ENCODE measurements around the gene LRP1B. TPM values are rescaled to one million over a fixed set of nuclear protein-coding genes. Genes with fewer than 3 reads are reported as not detected.
A peak's percentile ranks its signal among the peaks of the same experiment; 100 is the strongest.

Gene LRP1B
- total and polyA plus RNA-seq, 7 experiments from 2014 or later = 0.10 TPM; not detected in 6

DNA sequence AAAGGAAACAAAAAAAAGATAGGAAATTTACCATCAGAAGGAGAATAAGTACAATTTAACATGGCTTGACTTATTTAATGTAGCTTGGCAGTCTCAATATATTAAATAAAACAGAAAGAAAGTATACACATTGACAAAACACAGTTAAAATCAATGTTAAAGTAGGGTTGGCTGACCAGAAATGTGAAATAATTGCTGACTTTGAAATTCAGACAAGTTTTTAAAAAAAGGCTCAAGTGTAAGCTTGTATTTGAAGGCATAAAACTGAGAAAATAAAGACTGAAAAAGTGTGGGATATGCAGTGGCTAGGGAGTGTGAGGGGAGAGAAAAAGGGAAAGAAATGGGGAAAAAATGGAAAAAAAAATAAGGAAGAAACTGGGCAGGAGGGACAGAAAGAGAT is 665.8 kb downstream of the LRP1B start:
- Histone ChIP-seq H3K27ac (ENCODE audit: low read depth, low read length) (no peak overlapping the region), H3K4me3 (ENCODE audit: low read length) (no peak overlapping the region), H3K27me3 (ENCODE audit: control insufficient read depth in 2 of 2, insufficient read depth in 2 of 2, low read length in 2 of 2) (no peaks in the 10 kb centered on the region), H3K4me1 (ENCODE audit: control insufficient read depth in 2 of 2, insufficient read depth in 2 of 2, low read length in 2 of 2) (no peaks in the 10 kb centered on the region), H3K36me3 (ENCODE audit: control insufficient read depth in 2 of 3, insufficient read depth in 3 of 3, low read length in 3 of 3) (no peaks in the 10 kb centered on the region), H3K9me3 (ENCODE audit: control insufficient read depth in 2 of 3, low read length in 3 of 3) (no peaks in the 10 kb centered on the region)
- ATAC-seq (no peak), DNase-seq (no peak)
- H3K4me1 Mint-ChIP-seq = no peaks in the 10 kb centered on the region
- intact Hi-C loops (cut with micrococcal nuclease) = no loop called here
- no peaks in the 10 kb centered on the region for H3K36me3 Mint-ChIP-seq
- no peak overlapping the region for H3K27ac Mint-ChIP-seq
- H3K9me3 Mint-ChIP-seq = peaks cover 0 to 11% (median 0%) of the 10 kb centered on the region in 11 donors
- H3K27me3 Mint-ChIP-seq = no peaks in the 10 kb centered on the region
- H3K4me3 Mint-ChIP-seq = no peak overlapping the region
- CTCF ChIA-PET = no interaction called here
- POLR2A ChIA-PET = no interaction called here

DNA sequence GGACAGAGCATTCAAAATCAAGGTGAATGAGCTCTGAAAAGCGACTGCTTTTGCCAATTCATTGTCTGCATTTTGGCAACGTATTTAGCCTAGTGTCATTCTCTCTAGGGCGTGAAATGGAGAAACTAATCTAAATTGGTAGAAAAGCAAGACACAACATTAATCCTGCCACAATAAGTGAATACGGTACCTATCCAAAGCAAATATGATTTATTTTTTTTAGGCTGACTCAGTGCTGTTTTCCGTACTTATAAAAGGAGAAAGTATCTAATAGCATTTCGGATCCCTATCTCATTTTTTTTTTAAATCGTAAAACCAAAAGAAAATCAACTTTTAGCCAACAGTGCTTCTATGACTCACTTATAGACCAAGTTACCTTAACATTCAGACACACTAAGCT is 672.5 kb downstream of the LRP1B start:
- intact Hi-C loops (cut with micrococcal nuclease) = no loop called here
- Histone ChIP-seq H3K9me3 (ENCODE audit: control insufficient read depth in 2 of 3, low read length in 3 of 3) (no peaks in the 10 kb centered on the region), H3K4me1 (ENCODE audit: control insufficient read depth in 2 of 2, insufficient read depth in 2 of 2, low read length in 2 of 2) (no peaks in the 10 kb centered on the region), H3K27ac (ENCODE audit: low read depth, low read length) (no peak overlapping the region), H3K36me3 (ENCODE audit: control insufficient read depth in 2 of 3, insufficient read depth in 3 of 3, low read length in 3 of 3) (no peaks in the 10 kb centered on the region), H3K27me3 (ENCODE audit: control insufficient read depth in 2 of 2, insufficient read depth in 2 of 2, low read length in 2 of 2) (no peaks in the 10 kb centered on the region), H3K4me3 (ENCODE audit: low read length) (no peak overlapping the region)
- DNase-seq (no peak), ATAC-seq (no peak)
- ChIA-PET POLR2A (no interaction called here), CTCF (no interaction called here)
- peaks cover 0 to 20% (median 2%) of the 10 kb centered on the region in 11 donors for H3K9me3 Mint-ChIP-seq
- H3K4me3 Mint-ChIP-seq = no peak overlapping the region
- H3K36me3 Mint-ChIP-seq = no peaks in the 10 kb centered on the region
- H3K27me3 Mint-ChIP-seq = no peaks in the 10 kb centered on the region
- no peak overlapping the region for H3K27ac Mint-ChIP-seq
- no peaks in the 10 kb centered on the region for H3K4me1 Mint-ChIP-seq

DNA sequence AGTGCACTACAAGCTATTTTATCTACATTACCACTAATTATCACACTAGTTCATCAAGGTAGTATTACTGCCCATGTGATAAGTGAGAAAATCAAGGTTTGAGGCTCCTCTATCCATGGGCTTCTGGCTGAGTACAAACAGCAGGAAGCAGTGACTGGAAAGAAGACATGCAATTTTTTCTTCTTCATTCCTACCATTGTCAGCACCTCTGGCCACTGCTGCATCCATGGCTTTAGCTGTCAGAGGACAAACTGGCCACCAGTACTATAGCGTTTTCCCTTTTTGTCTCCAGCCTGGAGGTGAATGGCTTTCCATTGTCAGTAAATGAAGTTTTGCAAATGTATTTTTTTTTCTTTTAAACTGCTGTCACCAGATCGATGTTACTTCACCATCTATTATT is 674.9 kb downstream of the LRP1B start:
- H3K4me1 Mint-ChIP-seq = no peaks in the 10 kb centered on the region
- no peak overlapping the region for H3K27ac ChIP-seq (ENCODE audit: low read depth, low read length)
- ChIA-PET POLR2A (no interaction called here), CTCF (no interaction called here)
- H3K27ac Mint-ChIP-seq = no peak overlapping the region
- ATAC-seq (no peak), DNase-seq (no peak)
- no peaks in the 10 kb centered on the region for H3K36me3 ChIP-seq (ENCODE audit: control insufficient read depth in 2 of 3, insufficient read depth in 3 of 3, low read length in 3 of 3)
- no peak overlapping the region for H3K4me3 Mint-ChIP-seq
- no peaks in the 10 kb centered on the region for H3K27me3 ChIP-seq (ENCODE audit: control insufficient read depth in 2 of 2, insufficient read depth in 2 of 2, low read length in 2 of 2)
- intact Hi-C loops (cut with micrococcal nuclease) = no loop called here
- peaks cover 0 to 19% (median 3%) of the 10 kb centered on the region in 11 donors for H3K9me3 Mint-ChIP-seq
- no peaks in the 10 kb centered on the region for H3K4me1 ChIP-seq (ENCODE audit: control insufficient read depth in 2 of 2, insufficient read depth in 2 of 2, low read length in 2 of 2)
- H3K4me3 ChIP-seq (ENCODE audit: low read length) = no peak overlapping the region
- H3K9me3 ChIP-seq (ENCODE audit: control insufficient read depth in 2 of 3, low read length in 3 of 3) = no peaks in the 10 kb centered on the region
- H3K36me3 Mint-ChIP-seq = no peaks in the 10 kb centered on the region
- no peaks in the 10 kb centered on the region for H3K27me3 Mint-ChIP-seq

GRCh38 chr2:141455211-141455826 is 675.5 kb downstream of the LRP1B start:
- no peak for DNase-seq
- Mint-ChIP-seq H3K27ac (no peak overlapping the region), H3K27me3 (no peaks in the 10 kb centered on the region), H3K36me3 (no peaks in the 10 kb centered on the region), H3K4me1 (no peaks in the 10 kb centered on the region), H3K9me3 (peaks cover 0 to 19% (median 2%) of the 10 kb centered on the region in 11 donors), H3K4me3 (no peak overlapping the region)
- ChIA-PET POLR2A (no interaction called here), CTCF (no interaction called here)
- H3K36me3 ChIP-seq (ENCODE audit: control insufficient read depth in 2 of 3, insufficient read depth in 3 of 3, low read length in 3 of 3) = no peaks in the 10 kb centered on the region
- H3K27me3 ChIP-seq (ENCODE audit: control insufficient read depth in 2 of 2, insufficient read depth in 2 of 2, low read length in 2 of 2) = no peaks in the 10 kb centered on the region
- no peak overlapping the region for H3K27ac ChIP-seq (ENCODE audit: low read depth, low read length)
- intact Hi-C loops (cut with micrococcal nuclease) = no loop called here
- no peaks in the 10 kb centered on the region for H3K4me1 ChIP-seq (ENCODE audit: control insufficient read depth in 2 of 2, insufficient read depth in 2 of 2, low read length in 2 of 2)
- no peaks in the 10 kb centered on the region for H3K9me3 ChIP-seq (ENCODE audit: control insufficient read depth in 2 of 3, low read length in 3 of 3)
- H3K4me3 ChIP-seq (ENCODE audit: low read length) = no peak overlapping the region
- ATAC-seq = no peak

DNA sequence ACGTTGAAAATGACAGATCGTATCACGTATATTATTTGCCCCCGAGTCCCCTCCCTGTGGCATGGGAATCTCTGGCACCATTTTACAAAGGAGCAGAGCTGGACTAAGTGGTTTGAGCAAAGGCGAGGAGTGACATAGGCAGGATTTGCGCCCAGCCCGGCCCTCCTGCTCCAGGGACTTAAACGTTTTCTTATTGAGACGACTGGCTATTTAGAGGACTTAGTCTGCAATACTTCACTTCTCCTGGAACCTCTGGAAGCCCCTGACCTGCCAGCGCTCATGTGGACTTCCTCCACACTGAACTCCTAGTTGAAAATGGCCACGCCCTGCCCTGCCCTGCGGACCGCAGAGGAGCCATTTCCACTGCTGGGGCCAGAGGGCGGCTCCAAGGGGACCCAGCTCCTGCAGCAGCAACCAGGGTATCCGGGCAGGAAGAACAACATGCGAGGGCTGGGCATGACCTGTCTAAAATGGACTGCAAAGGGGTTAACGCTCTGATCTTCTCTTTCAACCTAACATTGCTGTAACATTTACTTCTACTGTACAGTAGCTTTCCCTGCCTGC is 690.7 kb downstream of the LRP1B start:
- no peaks in the 10 kb centered on the region for H3K36me3 Mint-ChIP-seq
- no peaks in the 10 kb centered on the region for H3K36me3 ChIP-seq (ENCODE audit: control insufficient read depth in 2 of 3, insufficient read depth in 3 of 3, low read length in 3 of 3)
- DNase-seq (no peak), ATAC-seq (peak; percentile 12)
- peaks cover 0 to 17% (median 5%) of the 10 kb centered on the region in 11 donors for H3K9me3 Mint-ChIP-seq
- no peak overlapping the region for H3K4me3 Mint-ChIP-seq
- H3K27me3 ChIP-seq (ENCODE audit: control insufficient read depth in 2 of 2, insufficient read depth in 2 of 2, low read length in 2 of 2) = no peaks in the 10 kb centered on the region
- H3K27ac ChIP-seq (ENCODE audit: low read depth, low read length) = no peak overlapping the region
- H3K4me1 ChIP-seq (ENCODE audit: control insufficient read depth in 2 of 2, insufficient read depth in 2 of 2, low read length in 2 of 2) = no peaks in the 10 kb centered on the region
- no peak overlapping the region for H3K27ac Mint-ChIP-seq
- H3K4me3 ChIP-seq (ENCODE audit: low read length) = no peak overlapping the region
- H3K27me3 Mint-ChIP-seq = no peaks in the 10 kb centered on the region
- ChIA-PET POLR2A (no interaction called here), CTCF (no interaction called here)
- no peaks in the 10 kb centered on the region for H3K4me1 Mint-ChIP-seq
- H3K9me3 ChIP-seq (ENCODE audit: control insufficient read depth in 2 of 3, low read length in 3 of 3) = no peaks in the 10 kb centered on the region
- intact Hi-C loops (cut with micrococcal nuclease) = no loop called here

GRCh38 chr2:141439524-141439923 is 691.3 kb downstream of the LRP1B start:
- Mint-ChIP-seq H3K9me3 (peaks cover 0 to 21% (median 5%) of the 10 kb centered on the region in 11 donors), H3K4me3 (no peak overlapping the region), H3K36me3 (no peaks in the 10 kb centered on the region), H3K4me1 (no peaks in the 10 kb centered on the region), H3K27me3 (no peaks in the 10 kb centered on the region), H3K27ac (no peak overlapping the region)
- Histone ChIP-seq H3K27me3 (ENCODE audit: control insufficient read depth in 2 of 2, insufficient read depth in 2 of 2, low read length in 2 of 2) (no peaks in the 10 kb centered on the region), H3K9me3 (ENCODE audit: control insufficient read depth in 2 of 3, low read length in 3 of 3) (no peaks in the 10 kb centered on the region), H3K36me3 (ENCODE audit: control insufficient read depth in 2 of 3, insufficient read depth in 3 of 3, low read length in 3 of 3) (no peaks in the 10 kb centered on the region), H3K27ac (ENCODE audit: low read depth, low read length) (no peak overlapping the region), H3K4me1 (ENCODE audit: control insufficient read depth in 2 of 2, insufficient read depth in 2 of 2, low read length in 2 of 2) (no peaks in the 10 kb centered on the region), H3K4me3 (ENCODE audit: low read length) (no peak overlapping the region)
- intact Hi-C loops (cut with micrococcal nuclease) = no loop called here
- CTCF ChIA-PET = no interaction called here
- DNase-seq (no peak), ATAC-seq (no peak)
- POLR2A ChIA-PET = no interaction called here

DNA sequence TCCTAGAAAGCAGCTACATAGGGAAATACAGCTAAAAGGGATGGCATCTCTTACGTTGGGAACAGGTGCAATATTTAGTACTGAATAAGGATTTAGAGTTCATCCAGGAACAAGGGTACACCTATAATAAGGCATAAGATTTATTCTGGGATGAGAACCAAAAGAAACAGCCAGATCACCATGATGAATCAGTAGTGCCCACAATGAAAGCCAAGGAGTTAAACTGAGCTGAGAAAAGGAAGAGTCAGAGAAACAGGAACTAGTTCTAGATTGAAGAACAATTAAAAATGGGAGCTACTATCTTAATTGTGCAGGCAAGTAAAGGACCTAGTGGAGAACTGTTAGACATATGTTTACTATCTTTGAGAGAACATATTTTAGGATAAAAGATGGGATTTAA is 692.3 kb downstream of the LRP1B start:
- intact Hi-C loops (cut with micrococcal nuclease) = no loop called here
- CTCF ChIA-PET = no interaction called here

More for the DNA sequence above, 692.3 kb downstream of the LRP1B start:
- H3K4me3 ChIP-seq (ENCODE audit: low read length) = no peak overlapping the region
- no peaks in the 10 kb centered on the region for H3K36me3 Mint-ChIP-seq
- no peak overlapping the region for H3K27ac Mint-ChIP-seq
- no peak overlapping the region for H3K4me3 Mint-ChIP-seq
- no peaks in the 10 kb centered on the region for H3K9me3 ChIP-seq (ENCODE audit: control insufficient read depth in 2 of 3, low read length in 3 of 3)
- no peaks in the 10 kb centered on the region for H3K27me3 ChIP-seq (ENCODE audit: control insufficient read depth in 2 of 2, insufficient read depth in 2 of 2, low read length in 2 of 2)
- POLR2A ChIA-PET = no interaction called here
- H3K4me1 ChIP-seq (ENCODE audit: control insufficient read depth in 2 of 2, insufficient read depth in 2 of 2, low read length in 2 of 2) = no peaks in the 10 kb centered on the region
- no peaks in the 10 kb centered on the region for H3K4me1 Mint-ChIP-seq
- no peaks in the 10 kb centered on the region for H3K36me3 ChIP-seq (ENCODE audit: control insufficient read depth in 2 of 3, insufficient read depth in 3 of 3, low read length in 3 of 3)
- DNase-seq (no peak), ATAC-seq (no peak)
- no peak overlapping the region for H3K27ac ChIP-seq (ENCODE audit: low read depth, low read length)
- H3K9me3 Mint-ChIP-seq = peaks cover 0 to 19% (median 5%) of the 10 kb centered on the region in 11 donors
- no peaks in the 10 kb centered on the region for H3K27me3 Mint-ChIP-seq

Measured in naive thymus-derived CD4-positive, alpha-beta T cell (primary cell).